Measurements from ENCODE around the gene ARHGAP19.

ARHGAP19 gene

GRCh38 chr10:97195706-97196222, 96.7 kb downstream of the ARHGAP19 start:
- H3K4me3 ChIP-seq = peak overlapping the region; percentile 76
- no peak overlapping the region for H3K27ac ChIP-seq
- TF ChIP-seq CTCF (IDR thresholded peaks at IDR 0.05) = no peak
- no peak for DNase-seq (ENCODE audit: low spot score)

- Histone ChIP-seq H3K4me3 (no peak overlapping the region), H3K27ac (no peak overlapping the region)
- no peak for DNase-seq (ENCODE audit: low spot score)
- TF ChIP-seq CTCF (IDR thresholded peaks at IDR 0.05) = no peak
These were observed 99.4 kb downstream of the ARHGAP19 start for GRCh38 chr10:97192952-97193435.

GRCh38 chr10:97190450-97190849, 102.0 kb downstream of the ARHGAP19 start:
- H3K4me3 ChIP-seq = no peak overlapping the region

GRCh38 chr10:97188261-97188711, 104.2 kb downstream of the ARHGAP19 start:
- Histone ChIP-seq H3K4me3 (no peak overlapping the region), H3K27ac (no peak overlapping the region)
- DNase-seq (ENCODE audit: low spot score) = no peak
- TF ChIP-seq CTCF (IDR thresholded peaks at IDR 0.05) = no peak

More at GRCh38 chr10:97190450-97190849, 102.0 kb downstream of the ARHGAP19 start:
- no peak overlapping the region for H3K27ac ChIP-seq
- no peak for DNase-seq (ENCODE audit: low spot score)
- TF ChIP-seq CTCF (IDR thresholded peaks at IDR 0.05) = no peak

GRCh38 chr10:97186911-97187310, 105.5 kb downstream of the ARHGAP19 start:
- no peak for DNase-seq (ENCODE audit: low spot score)
- Histone ChIP-seq H3K27ac (no peak overlapping the region), H3K4me3 (no peak overlapping the region)
- TF ChIP-seq CTCF (IDR thresholded peaks at IDR 0.05) = no peak

GRCh38 chr10:97185326-97186058, 106.9 kb downstream of the ARHGAP19 start, which contains the start of gene SLIT1:
SLIT1 (minus strand) TSS chr10:97185959; CDS start chr10:97185674, 285 bp downstream.
- no peak for TF ChIP-seq CTCF (IDR thresholded peaks at IDR 0.05)
- H3K27ac ChIP-seq = no peak within 1 kb of the TSS
- H3K4me3 ChIP-seq = peak within 1 kb of the TSS; percentile 46
- DNase-seq (ENCODE audit: low spot score) = no peak

GRCh38 chr10:97184971-97185325, 107.5 kb downstream of the ARHGAP19 start:
- DNase-seq (ENCODE audit: low spot score) = no peak
- Histone ChIP-seq H3K4me3 (no peak overlapping the region), H3K27ac (no peak overlapping the region)
- TF ChIP-seq CTCF (IDR thresholded peaks at IDR 0.05) = no peak

Measured in coronary artery (tissue), 2 donors.